ENCODE data around the gene MPPE1.
"Not testable (repeated sequence)": the region's sequence is repeated elsewhere in the genome, so short reads cannot be mapped to it uniquely, and the experiment has no call there.

The MPPE1 gene

GRCh38 chr18:11925800-11926481, 17.8 kb upstream of the MPPE1 start:
- DNase-seq (ENCODE audit: low spot score), result no peak

DNA sequence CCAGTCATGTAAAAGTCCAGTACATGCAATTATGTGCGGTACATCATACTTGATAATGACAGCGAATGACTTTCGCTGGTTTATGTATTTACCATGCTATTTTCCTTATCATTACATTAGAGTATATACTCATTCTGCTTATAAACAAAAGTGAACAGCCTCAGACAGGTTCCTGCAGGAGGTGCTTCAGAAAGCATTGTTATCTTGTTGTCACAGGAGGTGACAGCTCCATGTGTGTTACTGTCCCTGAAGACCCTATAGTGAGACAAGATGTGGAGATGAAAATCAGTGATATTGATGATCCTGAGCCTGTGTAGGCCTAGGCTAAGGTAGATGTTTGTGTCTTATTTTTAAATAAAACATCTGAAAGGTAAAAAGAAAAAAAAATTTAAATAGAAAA, 15.3 kb upstream of the MPPE1 start:
- DNase-seq (ENCODE audit: low spot score), result no peak

- DNase-seq (ENCODE audit: low spot score), result not testable (repeated sequence)
Measured at GRCh38 chr18:11919522-11919921, 11.4 kb upstream of the MPPE1 start.

DNA sequence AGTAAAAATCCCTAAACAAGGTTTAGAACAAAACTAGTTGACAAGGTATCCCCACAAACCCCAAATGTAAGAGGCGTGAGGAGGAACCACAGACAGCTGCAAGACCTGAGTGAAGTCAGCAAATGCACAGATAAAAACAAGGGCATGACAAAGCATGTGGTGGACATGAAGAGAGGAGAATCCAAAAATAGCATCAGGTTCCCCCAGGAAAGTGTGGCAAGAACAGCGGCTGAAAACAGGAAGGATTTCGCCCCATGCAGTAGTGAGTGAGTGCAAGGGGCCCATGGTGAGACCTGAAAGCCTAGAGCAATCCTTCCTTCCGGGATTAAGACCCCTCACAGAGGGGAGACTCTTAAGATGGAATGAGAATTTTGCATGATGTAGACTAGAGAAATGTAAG, 8.8 kb upstream of the MPPE1 start:
- not testable (repeated sequence) for DNase-seq (ENCODE audit: low spot score)

DNA sequence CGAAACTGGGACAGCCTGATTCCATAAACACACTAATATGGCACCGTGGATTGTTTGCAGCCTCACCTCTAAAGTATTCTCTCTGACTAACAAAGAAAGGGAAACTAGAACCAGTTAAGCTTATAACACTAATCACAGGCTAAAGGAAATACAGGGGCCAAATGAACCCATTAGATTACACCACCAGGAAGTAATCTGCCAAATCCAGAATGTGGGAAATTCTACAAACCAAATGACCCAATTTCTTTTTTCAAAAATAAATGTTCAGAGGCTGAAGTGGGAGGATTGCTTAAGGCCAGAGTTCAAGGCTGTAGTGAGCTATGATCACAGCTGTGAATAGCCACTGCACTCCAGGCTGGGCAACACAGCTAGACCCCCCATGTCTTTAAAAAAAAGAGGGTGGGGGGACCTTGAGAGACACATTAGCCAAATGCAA, 1.5 kb upstream of the MPPE1 start:
- DNase-seq (ENCODE audit: low spot score), result no peak

- DNase-seq (ENCODE audit: low spot score), result no peak
Measured at GRCh38 chr18:11909061-11909455, 941 bp upstream of the MPPE1 start.

- DNase-seq (ENCODE audit: low spot score), result no peak
Measured at GRCh38 chr18:11906926-11907874, 917 bp downstream of the MPPE1 start.

GRCh38 chr18:11906176-11906575, 1.9 kb downstream of the MPPE1 start:
- no peak for DNase-seq (ENCODE audit: low spot score)

GRCh38 chr18:11905613-11906012, 2.5 kb downstream of the MPPE1 start:
- no peak for DNase-seq (ENCODE audit: low spot score)

DNA sequence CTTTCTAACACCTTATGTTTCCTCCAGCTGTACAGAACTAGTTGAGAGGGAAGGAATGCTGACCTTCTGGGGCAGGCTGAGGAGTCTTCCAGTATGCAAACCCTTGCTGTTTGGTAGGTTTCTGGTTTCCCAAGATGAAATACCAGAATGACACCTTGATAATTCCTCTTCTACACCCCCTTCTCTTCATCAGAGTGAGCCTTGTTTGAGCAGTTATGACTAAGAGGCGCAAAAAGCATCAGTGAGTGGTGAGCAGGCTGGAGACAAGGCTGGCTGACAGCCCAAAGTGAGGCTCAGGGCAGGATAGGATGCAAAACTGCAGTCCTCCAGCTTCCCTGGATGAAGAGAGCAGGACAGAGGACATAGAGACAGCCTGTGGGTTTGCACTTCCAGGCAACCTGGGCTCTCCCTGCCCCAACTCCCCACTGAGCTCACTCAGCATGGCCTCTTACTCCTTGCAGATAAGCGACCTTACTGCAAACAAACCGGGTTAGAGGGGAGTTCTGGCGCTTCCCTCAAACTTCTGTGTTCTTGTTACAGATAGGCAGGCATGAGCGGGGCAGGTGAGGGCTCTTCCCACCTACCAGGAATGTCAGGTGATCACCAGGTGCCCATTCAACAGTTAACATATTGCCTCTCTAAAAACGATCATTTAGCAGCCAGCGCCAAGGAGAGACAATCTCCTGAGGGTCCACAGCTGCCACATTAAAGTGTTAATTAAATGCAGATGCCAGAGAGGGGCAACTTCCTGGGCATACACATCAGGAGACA, 5.4 kb downstream of the MPPE1 start:
- DNase-seq (ENCODE audit: low spot score), result no peak

DNA sequence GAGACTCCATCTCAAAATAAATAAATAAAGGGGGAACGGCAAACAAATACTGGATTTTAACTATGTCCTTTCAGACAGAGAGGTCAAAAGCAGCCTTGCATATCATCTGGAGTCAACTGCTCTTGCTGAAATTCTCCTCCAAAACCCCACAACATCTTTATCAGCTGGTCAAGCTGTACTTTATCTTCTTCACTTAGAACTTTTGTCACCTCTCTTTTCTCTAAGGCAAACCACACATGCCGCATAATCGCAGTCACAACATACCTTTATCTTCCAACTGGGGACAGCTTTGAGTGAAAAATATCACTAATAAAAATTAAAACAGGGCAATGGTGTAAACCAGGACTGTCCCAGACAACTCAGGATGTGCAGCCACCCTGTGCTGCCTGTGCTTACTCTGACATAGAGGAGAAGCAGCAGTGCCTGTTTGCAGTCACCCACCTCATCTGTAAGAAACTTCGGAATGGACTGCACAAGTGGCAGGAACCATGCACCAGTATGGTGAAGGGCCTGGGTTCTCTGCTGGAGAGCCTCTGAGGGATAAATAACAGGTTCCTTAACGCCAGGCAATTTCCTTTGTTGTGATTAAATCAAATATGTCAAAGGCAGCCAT, 6.2 kb downstream of the MPPE1 start:
- DNase-seq (ENCODE audit: low spot score), result no peak

GRCh38 chr18:11899063-11899462, 9.1 kb downstream of the MPPE1 start:
- no peak for DNase-seq (ENCODE audit: low spot score)

GRCh38 chr18:11897781-11898180, 10.3 kb downstream of the MPPE1 start:
- DNase-seq (ENCODE audit: low spot score), result no peak

DNA sequence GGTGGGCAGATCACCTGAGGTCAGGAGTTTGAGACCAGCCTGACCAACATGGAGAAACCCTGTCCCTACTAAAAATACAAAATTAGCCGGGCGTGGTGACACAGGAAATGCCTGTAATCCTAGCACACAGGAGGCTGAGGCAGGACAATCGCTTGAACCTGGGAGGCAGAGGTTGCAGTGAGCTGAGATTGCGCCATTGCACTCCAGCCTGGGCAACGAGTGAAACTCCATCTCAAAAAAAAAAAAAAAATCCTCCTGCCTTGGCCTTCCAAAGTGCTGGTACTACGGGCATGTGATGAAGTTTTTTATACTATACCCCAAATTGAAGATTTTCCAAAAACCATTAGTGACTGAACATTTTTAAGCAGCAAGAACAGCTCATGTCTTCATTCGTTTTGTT, 15.7 kb downstream of the MPPE1 start:
- DNase-seq (ENCODE audit: low spot score), result not testable (repeated sequence)

DNA sequence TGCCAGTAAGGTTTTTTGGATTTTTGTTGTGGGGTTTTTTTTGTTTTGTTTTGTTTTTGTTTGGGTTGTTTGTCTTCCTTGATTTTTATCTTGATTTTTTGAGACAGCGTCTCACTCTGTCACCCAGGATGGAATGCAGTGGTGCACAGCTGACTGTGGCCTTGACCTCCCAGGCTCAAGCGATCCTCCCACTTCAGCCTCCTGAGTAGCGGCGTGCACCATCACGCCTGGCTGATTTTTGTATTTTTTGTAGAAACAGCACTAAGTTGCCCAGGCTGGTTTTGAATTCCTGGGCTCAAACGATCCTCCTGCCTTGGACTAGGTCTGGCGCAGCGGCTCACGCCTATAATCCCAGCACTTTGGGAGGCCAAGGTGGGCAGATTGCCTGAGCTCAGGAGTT, 16.4 kb downstream of the MPPE1 start:
- no peak for DNase-seq (ENCODE audit: low spot score)

- DNase-seq (ENCODE audit: low spot score), result no peak
Measured at GRCh38 chr18:11889284-11889683, 18.8 kb downstream of the MPPE1 start.

DNA sequence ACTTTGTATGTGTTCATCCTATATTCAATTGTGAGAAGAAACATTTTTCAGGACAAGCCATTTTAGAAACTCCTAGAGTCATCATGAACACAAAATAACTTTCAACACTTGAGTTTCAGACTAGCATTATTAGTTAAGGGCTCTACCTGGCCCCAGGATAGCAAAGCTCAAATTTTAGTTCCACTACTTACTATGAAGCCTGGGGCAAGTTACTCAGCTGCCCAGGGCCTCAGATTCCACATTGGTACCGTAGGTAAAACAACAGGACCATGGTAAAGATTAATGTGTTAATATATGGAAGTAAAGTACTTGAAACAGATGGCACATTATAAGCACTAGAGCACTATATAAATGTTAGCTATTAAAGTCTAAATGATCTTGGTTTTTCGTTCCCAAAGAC, 19.4 kb downstream of the MPPE1 start:
- DNase-seq (ENCODE audit: low spot score), result no peak

DNA sequence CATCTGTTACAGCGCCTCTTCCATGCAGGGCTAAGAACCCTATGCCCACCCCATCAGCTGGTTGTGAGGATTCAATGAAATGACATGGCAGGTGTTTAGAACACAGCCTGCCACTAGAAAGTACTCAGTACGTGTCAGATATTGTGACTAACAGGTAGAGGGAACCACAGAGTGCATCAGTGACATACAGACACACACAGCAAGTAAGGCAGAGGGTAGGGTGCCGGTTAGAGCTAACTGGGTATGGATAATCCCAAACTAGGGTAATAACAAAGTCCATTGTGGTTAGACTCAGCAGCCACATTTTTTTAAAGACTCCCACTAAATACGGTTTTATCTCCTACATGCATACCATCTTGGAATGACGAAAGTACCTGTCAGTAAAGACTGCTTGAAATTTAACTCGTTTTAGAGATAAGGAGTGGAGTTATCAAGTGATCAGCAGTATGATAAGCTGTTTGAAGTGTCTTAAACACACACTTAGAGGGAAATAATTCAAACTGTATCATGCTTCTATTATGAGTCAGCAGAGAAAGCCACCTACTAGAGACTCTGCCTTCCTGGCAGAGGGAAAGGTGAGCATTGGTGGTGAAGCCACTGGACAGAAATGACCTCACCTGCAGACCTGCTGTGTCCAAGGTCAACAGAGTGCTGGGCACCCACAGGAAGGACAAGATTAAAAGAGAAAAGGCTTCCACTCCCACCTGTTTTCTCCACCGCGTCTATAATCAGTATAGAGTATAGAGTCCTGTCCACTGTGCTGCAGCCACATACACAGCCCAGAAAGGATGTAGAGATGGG, 20.6 kb downstream of the MPPE1 start:
- no peak for DNase-seq (ENCODE audit: low spot score)

GRCh38 chr18:11886577-11887110, 21.5 kb downstream of the MPPE1 start:
- no peak for DNase-seq (ENCODE audit: low spot score)

- peak; percentile 47 for DNase-seq (ENCODE audit: low spot score)
Measured at GRCh38 chr18:11885278-11885947, 22.7 kb downstream of the MPPE1 start.
